HG03095 (cell line): ENCODE results near the gene NFE2L1.
A peak's percentile ranks its signal among the peaks of the same experiment; 100 is the strongest.
"Not testable (repeated sequence)": the region's sequence is repeated elsewhere in the genome, so short reads cannot be mapped to it uniquely, and the experiment has no call there.

Experiments
- ATAC-seq: cut with Tn5 transposase; IDR thresholded peaks from one replicate; pipeline ENCODE4 v1.9.1; 2021; ENCODE audit warnings: moderate library complexity; ENCODE audit not compliant: unreplicated experiment

NFE2L1 gene

GRCh38 chr17:48067245-48067644 lies 19.1 kb downstream of the NFE2L1 start:
- ATAC-seq, result no peak

GRCh38 chr17:48067808-48068207 lies 19.6 kb downstream of the NFE2L1 start:
- ATAC-seq, result not testable (repeated sequence)

- no peak for ATAC-seq
Observed at GRCh38 chr17:48068491-48068961, 20.4 kb downstream of the NFE2L1 start.

- ATAC-seq, result no peak
Observed at GRCh38 chr17:48070195-48070594, 22.0 kb downstream of the NFE2L1 start.

GRCh38 chr17:48071654-48072053 lies 23.5 kb downstream of the NFE2L1 start:
- no peak for ATAC-seq

- ATAC-seq, result not testable (repeated sequence)
Observed at GRCh38 chr17:48072811-48073210, 24.7 kb downstream of the NFE2L1 start.

GRCh38 chr17:48073566-48074094 lies 25.5 kb downstream of the NFE2L1 start:
- ATAC-seq, result not testable (repeated sequence)

- ATAC-seq, result no peak
Observed at GRCh38 chr17:48074322-48075081, 26.3 kb downstream of the NFE2L1 start.

GRCh38 chr17:48077152-48077551 lies 29.0 kb downstream of the NFE2L1 start:
- ATAC-seq, result not testable (repeated sequence)

- no peak for ATAC-seq
Observed at GRCh38 chr17:48081858-48082257, 33.7 kb downstream of the NFE2L1 start.

GRCh38 chr17:48084932-48085331 lies 36.8 kb downstream of the NFE2L1 start:
- no peak for ATAC-seq

GRCh38 chr17:48093341-48094045 lies 45.3 kb downstream of the NFE2L1 start:
- ATAC-seq, result no peak

- no peak for ATAC-seq
Observed at GRCh38 chr17:48095611-48096010, 47.5 kb downstream of the NFE2L1 start.

- ATAC-seq, result no peak
Observed at GRCh38 chr17:48100160-48100559, 52.0 kb downstream of the NFE2L1 start.

- no peak for ATAC-seq
Observed at GRCh38 chr17:48100591-48101011, 52.4 kb downstream of the NFE2L1 start.

- ATAC-seq, result peak; percentile 84
Observed at GRCh38 chr17:48101012-48101720, 53.0 kb downstream of the NFE2L1 start, which contains the start of gene CBX1. Gene CBX1 (minus strand): TSS chr17:48101478. CDS start chr17:48077004, 24,474 bp downstream.

- no peak for ATAC-seq
Observed at GRCh38 chr17:48102043-48102750, 54.0 kb downstream of the NFE2L1 start.

GRCh38 chr17:48102798-48103715 lies 54.9 kb downstream of the NFE2L1 start:
- ATAC-seq, result no peak

GRCh38 chr17:48104440-48104839 lies 56.3 kb downstream of the NFE2L1 start:
- ATAC-seq, result no peak

- no peak for ATAC-seq
Observed at GRCh38 chr17:48106802-48107136, 58.6 kb downstream of the NFE2L1 start.
